ENCODE data around the gene STRBP. TPM values are rescaled to one million over a fixed set of nuclear protein-coding genes. Genes with fewer than 3 reads are reported as not detected.

The STRBP gene
- total and polyA plus RNA-seq, 3 donors from 2014 or later: 47.8 to 102 (median 66.5) TPM

GRCh38 chr9:123162791-123163345, 105.5 kb downstream of the STRBP start:
- WGBS, 2 donors: 76 to 86% methylated on average over 2 of the region's 2 CpGs
- H3K36me3 ChIP-seq (ENCODE audit: low read depth, missing control alignments): no peaks in the 10 kb centered on the region
- no peaks in the 10 kb centered on the region for H3K9me3 ChIP-seq
- H3K4me3 ChIP-seq: no peak overlapping the region
- TF ChIP-seq POLR2A (IDR thresholded peaks at IDR 0.05) (no peak), CTCF (IDR thresholded peaks at IDR 0.05) (no peak)
- H3K27ac ChIP-seq: no peak overlapping the region
- no peaks in the 10 kb centered on the region for H3K27me3 ChIP-seq
- DNase-seq: no peak
- peaks cover 7% of the 10 kb centered on the region for H3K4me1 ChIP-seq
- intact Hi-C loops (cut with DNase I; ENCODE audit: low total_unique reads): no loop called here

GRCh38 chr9:123162360-123162759, 106.0 kb downstream of the STRBP start:
- Histone ChIP-seq H3K4me1 (peaks cover 7% of the 10 kb centered on the region), H3K36me3 (ENCODE audit: low read depth, missing control alignments) (no peaks in the 10 kb centered on the region), H3K9me3 (no peaks in the 10 kb centered on the region), H3K27ac (no peak overlapping the region), H3K4me3 (no peak overlapping the region), H3K27me3 (no peaks in the 10 kb centered on the region)
- WGBS, 2 donors: 77 to 79% methylated on average over 1 of the region's 1 CpG
- DNase-seq: no peak
- intact Hi-C loops (cut with DNase I; ENCODE audit: low total_unique reads): no loop called here
- TF ChIP-seq CTCF (IDR thresholded peaks at IDR 0.05) (no peak), POLR2A (IDR thresholded peaks at IDR 0.05) (no peak)

- TF ChIP-seq POLR2A (IDR thresholded peaks at IDR 0.05) (no peak), CTCF (IDR thresholded peaks at IDR 0.05) (no peak)
- Histone ChIP-seq H3K4me1 (no peaks in the 10 kb centered on the region), H3K4me3 (no peak overlapping the region), H3K27me3 (no peaks in the 10 kb centered on the region), H3K27ac (no peak overlapping the region), H3K9me3 (no peaks in the 10 kb centered on the region), H3K36me3 (ENCODE audit: low read depth, missing control alignments) (no peaks in the 10 kb centered on the region)
- WGBS, 2 donors: 80 to 91% methylated on average over 3 of the region's 3 CpGs
- DNase-seq: no peak
- intact Hi-C loops (cut with DNase I; ENCODE audit: low total_unique reads): no loop called here
These were observed 111.2 kb downstream of the STRBP start for GRCh38 chr9:123157221-123157620.

GRCh38 chr9:123150708-123151503, 117.5 kb downstream of the STRBP start:
- H3K4me1 ChIP-seq: no peaks in the 10 kb centered on the region
- no peak overlapping the region for H3K27ac ChIP-seq
- H3K4me3 ChIP-seq: no peak overlapping the region
- H3K9me3 ChIP-seq: no peaks in the 10 kb centered on the region
- TF ChIP-seq POLR2A (IDR thresholded peaks at IDR 0.05) (no peak), CTCF (IDR thresholded peaks at IDR 0.05) (no peak)
- WGBS, 2 donors: 87 to 90% methylated on average over 5 of the region's 5 CpGs
- intact Hi-C loops (cut with DNase I; ENCODE audit: low total_unique reads): no loop called here
- no peak for DNase-seq
- no peaks in the 10 kb centered on the region for H3K36me3 ChIP-seq (ENCODE audit: low read depth, missing control alignments)
- H3K27me3 ChIP-seq: no peaks in the 10 kb centered on the region

All from testis (tissue), 3 donors.